ENCODE data around the gene PLA2G1B. TPM values are rescaled to one million over a fixed set of nuclear protein-coding genes. Genes with fewer than 3 reads are reported as not detected.

Gene PLA2G1B
- total and polyA plus RNA-seq, 2 of the 13 experiments (the other 11 are each of a cell fraction or from before 2014, with no cell fraction given), result 0.33 to 1.4 TPM

DNA sequence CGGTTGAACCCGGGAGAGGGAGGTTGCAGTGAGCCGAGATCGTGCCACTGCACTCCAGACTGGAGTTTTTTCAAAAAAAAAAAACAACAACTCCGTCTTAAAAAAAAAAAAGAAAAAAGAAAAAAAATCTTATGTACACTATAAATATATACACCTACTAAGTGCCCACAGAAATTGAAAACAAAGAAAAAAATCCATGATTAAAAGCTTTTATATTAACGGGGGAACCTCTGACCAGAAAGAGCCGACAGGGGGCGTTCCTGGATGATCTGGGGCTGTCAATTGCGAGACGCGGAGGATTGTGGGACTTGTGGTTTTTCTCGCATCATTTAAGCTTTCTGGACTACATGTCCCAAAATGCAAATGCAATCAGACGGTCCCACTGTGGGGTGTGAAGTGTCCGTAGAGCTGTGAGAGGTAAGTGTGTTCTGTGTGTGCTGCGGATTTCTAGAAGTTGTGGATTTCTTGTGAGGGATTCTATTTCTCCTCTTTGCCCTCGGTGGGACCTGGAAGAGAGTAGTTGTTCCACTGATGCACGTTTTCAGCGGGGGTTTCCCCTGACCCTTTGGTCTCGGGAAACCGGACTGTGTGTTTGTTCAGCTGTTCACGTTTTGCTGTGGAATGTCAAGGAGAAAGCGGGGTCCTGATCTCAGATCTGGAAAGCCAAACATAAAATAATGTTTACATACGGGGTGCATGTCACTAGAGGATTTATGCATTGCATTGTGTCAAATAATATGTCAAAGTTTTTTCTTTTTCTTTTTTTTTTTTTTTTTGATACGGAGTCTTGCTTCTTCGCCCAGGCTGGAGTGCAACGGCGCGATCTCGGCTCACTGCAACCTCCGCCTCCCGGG, 25.4 kb downstream of the PLA2G1B start, which contains the start of gene SIRT4 (continued):
- TF ChIP-seq HNF4G (IDR thresholded peaks at IDR 0.05; ENCODE audit: borderline replicate concordance, low read depth, low read length) (no peak), HNF4G (CRISPR knock-in tag; IDR thresholded peaks at IDR 0.05; ENCODE audit: borderline replicate concordance, low read depth) (no peak), MIXL1 (CRISPR knock-in tag; IDR thresholded peaks at IDR 0.05) (peak; percentile 28; the same call in 1 of the 2 replicates), YY1 (IDR thresholded peaks at IDR 0.05; ENCODE audit: insufficient read depth, insufficient replicate concordance, low read depth, low read length) (no peak), MAF1 (CRISPR knock-in tag; IDR thresholded peaks at IDR 0.05; ENCODE audit: borderline replicate concordance) (no peak), KDM2A (CRISPR knock-in tag; IDR thresholded peaks at IDR 0.05; ENCODE audit: borderline replicate concordance, low read depth) (0 out of 2 replicates have a peak, but pooled peaks have one; percentile 41), ZNF670 (CRISPR knock-in tag; IDR thresholded peaks at IDR 0.05; ENCODE audit: borderline replicate concordance) (no peak), HNRNPK (IDR thresholded peaks at IDR 0.05; ENCODE audit: low read depth, low read length, poor library complexity, severe bottlenecking) (no peak)
- TF ChIP-seq, protein P1, sequence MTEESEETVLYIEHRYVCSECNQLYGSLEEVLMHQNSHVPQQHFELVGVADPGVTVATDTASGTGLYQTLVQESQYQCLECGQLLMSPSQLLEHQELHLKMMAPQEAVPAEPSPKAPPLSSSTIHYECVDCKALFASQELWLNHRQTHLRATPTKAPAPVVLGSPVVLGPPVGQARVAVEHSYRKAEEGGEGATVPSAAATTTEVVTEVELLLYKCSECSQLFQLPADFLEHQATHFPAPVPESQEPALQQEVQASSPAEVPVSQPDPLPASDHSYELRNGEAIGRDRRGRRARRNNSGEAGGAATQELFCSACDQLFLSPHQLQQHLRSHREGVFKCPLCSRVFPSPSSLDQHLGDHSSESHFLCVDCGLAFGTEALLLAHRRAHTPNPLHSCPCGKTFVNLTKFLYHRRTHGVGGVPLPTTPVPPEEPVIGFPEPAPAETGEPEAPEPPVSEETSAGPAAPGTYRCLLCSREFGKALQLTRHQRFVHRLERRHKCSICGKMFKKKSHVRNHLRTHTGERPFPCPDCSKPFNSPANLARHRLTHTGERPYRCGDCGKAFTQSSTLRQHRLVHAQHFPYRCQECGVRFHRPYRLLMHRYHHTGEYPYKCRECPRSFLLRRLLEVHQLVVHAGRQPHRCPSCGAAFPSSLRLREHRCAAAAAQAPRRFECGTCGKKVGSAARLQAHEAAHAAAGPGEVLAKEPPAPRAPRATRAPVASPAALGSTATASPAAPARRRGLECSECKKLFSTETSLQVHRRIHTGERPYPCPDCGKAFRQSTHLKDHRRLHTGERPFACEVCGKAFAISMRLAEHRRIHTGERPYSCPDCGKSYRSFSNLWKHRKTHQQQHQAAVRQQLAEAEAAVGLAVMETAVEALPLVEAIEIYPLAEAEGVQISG (CRISPR knock-in tag; IDR thresholded peaks at IDR 0.05), result peak; percentile 75
